Raji (cell line): ENCODE results near the gene CSK.

Source experiments
- POLR2A ChIP-seq: IDR thresholded peaks from 2 replicates; pipeline ENCODE4 v1.6.1; 2011; ENCODE audit warnings: low read depth, low read length, control low read depth; ENCODE audit not compliant: insufficient read depth

CSK gene

GRCh38 chr15:74835312-74835823, 53.5 kb downstream of the CSK start:
- TF ChIP-seq POLR2A: no peak

DNA sequence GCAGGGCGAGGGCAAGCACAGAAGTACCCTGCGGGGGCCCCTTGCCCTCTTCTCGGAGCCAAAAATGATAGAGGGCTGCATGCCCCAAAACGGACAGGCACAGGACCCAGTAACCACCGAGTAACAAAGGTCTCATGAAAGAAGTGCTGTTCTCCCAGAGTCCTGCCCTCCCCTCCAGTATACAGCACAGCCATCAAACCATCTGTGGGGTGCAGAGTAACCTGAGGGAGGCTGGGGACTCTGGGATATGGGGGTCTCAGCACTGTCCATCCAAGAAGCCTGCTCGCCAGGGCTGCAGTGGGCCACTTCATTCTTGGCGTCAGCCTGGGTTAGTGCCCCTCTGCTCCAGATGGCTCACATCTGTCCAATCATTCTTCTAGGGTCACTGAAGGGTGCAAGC, 55.0 kb downstream of the CSK start:
- TF ChIP-seq POLR2A: no peak

DNA sequence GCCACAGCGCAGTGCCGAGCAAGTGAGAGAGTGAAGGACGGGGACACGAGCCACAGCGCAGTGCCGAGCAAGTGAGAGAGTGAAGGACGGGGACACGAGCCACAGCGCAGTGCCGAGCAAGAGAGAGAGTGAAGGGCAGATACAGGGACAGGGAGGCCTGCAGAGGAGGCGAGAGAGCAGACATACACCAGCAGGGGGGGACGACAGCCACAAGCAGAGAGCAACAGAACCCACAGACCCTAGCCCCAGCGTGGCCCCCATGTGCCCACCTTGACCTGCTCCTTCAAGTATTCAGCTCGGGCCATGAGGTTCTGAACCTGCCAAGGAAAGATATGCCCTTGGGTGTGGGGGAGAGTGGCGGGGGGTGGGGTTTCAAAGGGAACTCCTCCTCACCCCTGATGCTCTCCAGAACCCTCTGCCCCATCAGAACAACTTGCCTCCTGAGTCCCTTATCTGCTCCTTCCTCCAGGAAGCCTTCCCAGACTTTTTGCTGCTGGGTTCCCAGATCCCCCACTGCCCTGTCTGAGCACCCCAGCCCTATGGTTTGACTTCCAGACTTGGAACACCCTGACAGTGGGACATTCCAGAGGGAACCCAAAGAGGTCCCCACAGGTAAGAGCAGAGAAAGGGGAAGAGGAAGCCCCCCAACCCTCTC, 55.7 kb downstream of the CSK start:
- TF ChIP-seq POLR2A: no peak

DNA sequence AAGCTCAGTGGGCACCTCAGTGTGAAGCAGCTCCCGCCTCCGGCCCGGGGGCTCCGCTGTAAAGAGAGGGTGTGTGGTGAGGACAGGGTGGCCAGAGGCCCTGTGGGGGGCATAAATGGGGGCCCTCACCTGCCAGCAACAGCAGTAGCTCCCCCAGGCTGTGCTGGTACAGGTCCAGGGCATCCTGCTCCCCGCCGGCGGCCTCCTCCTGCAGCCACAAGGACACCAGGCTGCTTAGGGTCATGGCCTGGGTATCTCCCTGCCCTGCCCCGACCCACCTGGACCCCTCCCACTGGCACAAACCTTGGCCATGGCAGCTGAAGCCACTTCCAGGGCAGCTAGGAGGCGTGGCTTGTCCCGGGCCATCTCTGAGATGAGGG, 56.2 kb downstream of the CSK start:
- TF ChIP-seq POLR2A: no peak

DNA sequence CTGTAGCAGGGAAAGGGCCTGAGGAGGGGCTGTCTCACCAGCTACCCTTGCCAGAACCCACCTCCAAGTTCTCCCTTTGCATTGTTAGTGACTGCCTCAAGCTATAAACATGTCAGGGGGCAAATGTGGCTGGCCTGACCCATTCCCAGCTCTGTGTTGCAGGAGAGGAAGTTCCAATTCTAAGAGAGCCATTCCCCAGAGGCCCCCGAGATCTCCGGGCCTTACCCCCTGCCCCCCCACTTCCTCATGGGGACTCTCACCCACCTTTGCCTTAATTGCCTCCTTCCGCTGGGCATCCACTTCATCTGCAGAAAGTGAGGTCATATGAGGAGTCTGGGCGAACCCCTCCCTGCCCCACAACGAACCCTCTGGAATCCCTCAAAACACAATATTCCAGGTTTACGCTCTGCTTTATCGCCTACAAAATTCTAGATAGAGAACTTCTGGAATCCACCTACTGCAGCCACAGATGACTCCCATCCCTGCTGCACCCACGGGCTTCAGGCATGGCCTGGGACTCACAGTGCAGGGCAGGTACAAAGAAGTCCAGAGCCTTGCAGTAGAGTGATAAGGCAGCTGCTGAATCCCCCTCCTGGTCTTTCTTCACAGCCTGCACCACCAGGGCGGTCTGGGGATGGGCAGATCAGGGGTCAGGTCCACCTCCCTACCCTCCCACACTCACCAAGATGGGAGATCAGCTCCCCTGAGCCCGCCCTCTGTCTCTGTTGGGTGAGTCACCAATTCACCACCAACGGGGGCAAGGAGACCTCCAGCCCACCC, 57.1 kb downstream of the CSK start:
- TF ChIP-seq POLR2A: no peak

GRCh38 chr15:74839526-74840395, 57.9 kb downstream of the CSK start:
- no peak for TF ChIP-seq POLR2A

DNA sequence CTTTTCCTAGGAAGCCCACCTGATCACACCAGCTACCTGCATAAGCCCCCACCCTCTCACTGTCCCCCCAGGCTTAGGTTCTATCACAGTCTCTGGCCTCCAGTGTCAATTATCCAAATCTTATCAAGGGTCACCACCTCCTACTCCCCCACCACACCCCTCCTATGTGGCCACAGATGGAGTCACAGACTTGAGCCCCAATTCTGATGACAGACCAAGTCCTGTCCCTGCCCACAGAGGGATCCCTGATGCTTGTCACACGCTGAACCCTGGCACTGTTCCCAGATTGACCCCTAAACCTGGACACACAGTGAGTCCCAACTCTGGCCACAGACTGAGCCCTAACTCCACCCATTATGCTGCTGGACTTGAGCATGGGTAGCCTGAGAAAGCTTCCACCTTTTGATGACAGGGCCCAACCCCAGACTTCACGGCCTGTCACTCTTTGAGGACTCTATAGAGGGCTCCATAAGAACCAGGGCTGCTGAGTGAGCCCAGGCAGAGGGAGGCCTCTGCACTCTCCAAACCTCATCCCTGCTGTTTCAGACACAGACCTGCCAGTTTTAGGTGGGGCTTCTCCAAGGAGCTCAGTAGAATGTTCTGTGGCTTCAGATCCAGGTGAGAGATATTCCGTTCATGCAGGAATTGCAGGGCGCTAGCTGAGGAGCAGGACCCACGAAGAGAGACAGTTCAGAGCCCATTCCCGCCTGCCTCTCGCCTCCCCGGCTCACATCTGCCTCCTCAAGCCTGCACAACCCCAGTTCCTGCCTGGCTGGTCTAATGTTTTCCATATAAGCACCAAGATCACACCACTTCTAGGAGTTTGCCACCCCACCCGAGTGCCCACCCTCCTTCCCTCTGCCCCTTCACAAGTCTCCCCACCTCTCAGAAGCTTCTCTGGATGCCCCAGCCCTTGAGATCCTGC, 59.2 kb downstream of the CSK start:
- TF ChIP-seq POLR2A: no peak

DNA sequence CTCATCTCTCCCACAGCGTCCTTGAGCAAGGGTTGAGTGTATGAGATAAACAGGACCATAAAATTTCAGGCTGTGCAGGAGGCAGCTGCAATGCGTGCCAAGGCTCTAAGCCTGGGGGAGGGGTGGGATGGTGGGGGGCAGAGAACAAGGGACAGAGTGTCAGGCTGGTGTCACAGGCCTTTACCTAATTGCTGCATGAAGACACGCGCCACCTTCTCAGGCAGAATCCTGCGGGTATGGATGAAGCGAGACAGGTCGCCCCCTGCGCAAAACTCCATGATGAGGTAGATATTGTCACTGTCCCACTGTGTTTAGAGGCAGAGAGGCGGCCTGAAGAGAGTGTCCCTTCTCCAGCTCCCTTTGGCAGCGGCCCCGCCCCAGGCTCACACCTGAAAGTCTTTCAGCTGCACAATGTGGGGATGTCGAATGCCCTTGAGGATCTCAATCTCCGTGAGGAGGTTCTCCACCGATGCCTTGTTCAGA, 60.1 kb downstream of the CSK start:
- TF ChIP-seq POLR2A: no peak

GRCh38 chr15:74842581-74843444, 60.9 kb downstream of the CSK start, which contains the start of gene ULK3:
ULK3 (minus strand) TSS chr15:74843156; CDS start chr15:74843105, 51 bp downstream.
- TF ChIP-seq POLR2A: peak; percentile 68

GRCh38 chr15:74843445-74843828, 61.6 kb downstream of the CSK start:
- TF ChIP-seq POLR2A: no peak

GRCh38 chr15:74843891-74844299, 62.0 kb downstream of the CSK start:
- no peak for TF ChIP-seq POLR2A

DNA sequence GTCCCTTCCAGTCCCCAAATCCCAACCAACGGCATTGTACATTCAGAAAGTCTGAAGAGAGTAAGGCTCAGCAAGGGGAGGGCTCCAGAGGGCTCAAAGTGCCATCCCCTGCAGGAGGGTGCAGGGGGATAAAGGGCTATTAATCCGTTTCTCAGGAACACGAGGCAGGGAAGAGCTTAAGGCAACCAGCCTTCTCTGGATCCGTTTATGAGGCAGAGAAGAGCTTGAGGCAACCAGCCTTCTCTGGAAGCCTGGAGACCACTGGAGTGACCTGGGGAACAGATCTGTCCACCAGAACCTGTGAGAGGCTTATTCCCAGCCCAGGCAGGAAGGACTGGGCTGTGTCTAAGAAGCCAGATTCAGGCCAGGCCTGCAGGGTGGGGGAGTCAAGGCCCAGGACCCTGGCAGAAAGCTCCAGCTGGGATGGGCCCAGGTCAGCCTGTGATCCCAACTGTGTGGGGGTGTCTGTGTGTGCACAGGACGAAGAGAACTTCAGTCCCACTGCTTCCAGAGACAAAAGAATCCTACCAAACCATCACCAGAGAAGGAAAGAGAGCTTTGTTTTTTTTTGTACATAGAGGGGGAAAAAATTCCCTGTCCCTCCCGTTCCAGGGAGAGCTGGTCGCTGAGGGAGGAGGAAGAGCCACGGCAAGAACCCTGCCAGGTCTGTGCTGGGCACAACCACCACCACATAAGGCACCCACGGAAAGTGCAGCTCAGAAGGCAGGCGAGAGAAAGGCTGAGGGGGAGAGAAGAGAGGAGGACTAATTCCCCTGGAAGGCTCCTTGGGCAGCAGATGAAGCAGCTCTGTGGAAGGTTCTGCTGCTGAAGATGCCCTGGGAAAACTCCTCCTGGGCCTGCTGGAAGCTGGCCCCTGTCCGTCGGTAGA, 62.7 kb downstream of the CSK start:
- TF ChIP-seq POLR2A: no peak
